Endothelial cell of umbilical vein (primary cell): ENCODE measurements around the gene CANT1. TPM values are rescaled to one million over a fixed set of nuclear protein-coding genes. Genes with fewer than 3 reads are reported as not detected.

ENCODE experiments used
- BruUV-seq: library from RNA; stranded (reverse); fragments of 400-500 nt; replicated peaks from 2 replicates; lab custom pipeline; 2021; lab: Mats Ljungman, UMichigan
- CTCF ChIA-PET: fragments of 300-600, 350-600 bp; sonication (Branson Sonifier 250); formaldehyde crosslinking; loops from one replicate; lab custom pipeline; 2021; ENCODE audit warnings: antibody characterized with exemption, inconsistent platforms; lab: Charles Lee
- POLR2A ChIA-PET: fragments of 300-600, 350-600 bp; sonication (Branson Sonifier 250); formaldehyde crosslinking; loops from one replicate; lab custom pipeline; 2021; ENCODE audit warnings: antibody characterized with exemption, inconsistent platforms; lab: Charles Lee
- DNase-seq: peaks from one replicate; pipeline ENCODE4 v3.0.0-alpha.2; 2011; ENCODE audit warnings: low read depth, low spot score
- FAIRE-seq: peaks from 2 replicates; lab custom pipeline; 2011; peaks lifted over from hg19 to GRCh38; lab: Jason Lieb, UNC
- H2AFZ ChIP-seq: 2 replicates; pipeline ENCODE4 v1.6.0; 2012; ENCODE audit warnings: low read depth, low read length, control low read depth, inconsistent platforms
- H3K27ac ChIP-seq: 2 replicates; pipeline ENCODE4 v1.5.1; 2011; ENCODE audit warnings: low read depth, mild to moderate bottlenecking, control low read depth, low read length, moderate library complexity; ENCODE audit not compliant: insufficient read depth
- H3K27me3 ChIP-seq, 2 experiments: 2 replicates each; pipeline versions ENCODE4 v1.6.0 to v1.6.1; 2011; ENCODE audit warnings: low read length in 2 of 2, mixed read lengths in 1 of 2; ENCODE audit not compliant: control insufficient read depth in 2 of 2, insufficient read depth in 2 of 2
- H3K36me3 ChIP-seq, 2 experiments: 2 replicates in 1 of 2; 3 replicates in 1 of 2; pipeline ENCODE4 v1.5.1; 2011; ENCODE audit warnings: low read length in 2 of 2, mild to moderate bottlenecking in 1 of 2, moderate library complexity in 1 of 2; ENCODE audit not compliant: control insufficient read depth in 2 of 2, insufficient read depth in 2 of 2; ENCODE audit errors: extremely low read depth in 1 of 2
- H3K4me1 ChIP-seq: 3 replicates; pipeline ENCODE4 v1.5.1; 2011; ENCODE audit warnings: mild to moderate bottlenecking, low read length; ENCODE audit not compliant: control insufficient read depth, insufficient read depth; ENCODE audit errors: extremely low read depth
- H3K4me2 ChIP-seq: 2 replicates; pipeline ENCODE4 v1.6.1; 2011; ENCODE audit warnings: low read length, control low read depth, mixed read lengths; ENCODE audit not compliant: insufficient read depth
- H3K4me3 ChIP-seq, 3 experiments: fragments of 200-600 bp in 1 of 3; sonication (generic), shearing (Covaris generic) in 1 of 3; replicated peaks in 1 of 3; 2 replicates each; pipeline ENCODE4 v1.5.1; 2011 to 2016; ENCODE audit warnings: control low read depth in 3 of 3, low read length in 3 of 3, mild to moderate bottlenecking in 2 of 3, inconsistent platforms in 1 of 3, low read depth in 1 of 3, moderate library complexity in 1 of 3; ENCODE audit not compliant: insufficient read depth in 1 of 3
- H3K79me2 ChIP-seq: 2 replicates; pipeline ENCODE4 v1.6.0; 2012; ENCODE audit warnings: low read length, inconsistent platforms; ENCODE audit not compliant: control insufficient read depth, insufficient read depth
- H3K9ac ChIP-seq: replicated peaks from 2 replicates; pipeline ENCODE3; 2011; ENCODE audit warnings: low read length, control low read depth; ENCODE audit not compliant: insufficient read depth; ENCODE audit errors: extremely low read depth
- H3K9me1 ChIP-seq: replicated peaks from 3 replicates; pipeline ENCODE4 v1.6.0; 2011; ENCODE audit warnings: mild to moderate bottlenecking, low read length; ENCODE audit not compliant: control insufficient read depth, insufficient read depth; ENCODE audit errors: extremely low read depth
- H3K9me3 ChIP-seq: replicated peaks from 2 replicates; pipeline ENCODE4 v1.5.1; 2012; ENCODE audit warnings: low read length, inconsistent platforms; ENCODE audit not compliant: control insufficient read depth, insufficient read depth
- H4K20me1 ChIP-seq: replicated peaks from 2 replicates; pipeline ENCODE3; 2011; ENCODE audit warnings: mild to moderate bottlenecking, low read length; ENCODE audit not compliant: control insufficient read depth, insufficient read depth; ENCODE audit errors: extremely low read depth
- CTCF ChIP-seq, 2 donors: IDR thresholded peaks; 1 replicate in 1 of 2; 2 replicates in 1 of 2; pipeline ENCODE4 v1.5.1; 2011; ENCODE audit warnings: low read length in 2 of 2, mild to moderate bottlenecking in 2 of 2, moderate library complexity in 2 of 2, control low read depth in 1 of 2, inconsistent platforms in 1 of 2, low read depth in 1 of 2; ENCODE audit not compliant: insufficient read depth in 1 of 2; ENCODE audit errors: extremely low read depth in 1 of 2
- EZH2 ChIP-seq: IDR thresholded peaks from 2 replicates; pipeline ENCODE4 v1.6.1; 2012; ENCODE audit warnings: borderline replicate concordance, low read depth, mild to moderate bottlenecking, moderate library complexity, low read length, inconsistent platforms; ENCODE audit not compliant: severe bottlenecking
- FOS ChIP-seq: IDR thresholded peaks from 2 replicates; pipeline ENCODE4 v1.6.1; 2011; ENCODE audit warnings: mild to moderate bottlenecking, low read length, moderate library complexity, borderline replicate concordance; ENCODE audit not compliant: insufficient read depth
- GATA2 ChIP-seq: IDR thresholded peaks from 2 replicates; pipeline ENCODE4 v1.7.0; 2011; ENCODE audit warnings: low read depth, mild to moderate bottlenecking, moderate library complexity, mixed read lengths, low read length; ENCODE audit not compliant: insufficient read length, insufficient read depth
- JUN ChIP-seq: IDR thresholded peaks from 2 replicates; pipeline ENCODE4 v1.6.1; 2011; ENCODE audit warnings: borderline replicate concordance, low read depth; ENCODE audit not compliant: insufficient read length, insufficient read depth
- MYC ChIP-seq: IDR thresholded peaks from one replicate; pipeline ENCODE4 v1.6.1; 2011; ENCODE audit warnings: mild to moderate bottlenecking, low read depth, low read length
- POLR2A ChIP-seq: IDR thresholded peaks from 2 replicates; pipeline ENCODE4 v1.6.1; 2012; ENCODE audit warnings: low read depth, mild to moderate bottlenecking, control low read depth, low read length
- POLR2AphosphoS5 ChIP-seq: IDR thresholded peaks from 2 replicates; pipeline ENCODE4 v1.6.1; 2012; ENCODE audit warnings: low read depth, mild to moderate bottlenecking, control low read depth, low read length, moderate library complexity; ENCODE audit not compliant: insufficient read depth
- dilution Hi-C: fragments of 300-500 bp; cut with MboI; formaldehyde crosslinking; loops from one replicate; pipeline ENCODE4 v1.15.0; 2019; ENCODE audit warnings: low sequenced_read_pairs; ENCODE audit not compliant: extremely low pct_ligation_motif_present
- intact Hi-C: fragments of 100-400 bp; cut with micrococcal nuclease; formaldehyde crosslinking; loops from one replicate; pipeline ENCODE4 v1.10.0; 2022
- polyA plus RNA-seq, 4 experiments: library from polyadenylated mRNA; depleted of rRNA in 3 of 4; stranded (reverse) in 3 of 4; unstranded in 1 of 4; fragments of >200 nt; gene quantifications; 2 replicates each; pipeline versions ENCODE4 v1.2.1 to v1.2.3, GENCODE V29; 2011 to 2012; ENCODE audit warnings: missing spikeins in 1 of 4
- total RNA-seq: library from RNA; stranded (reverse); gene quantifications from 2 replicates; pipeline ENCODE4 v1.2.3, GENCODE V29; 2021
- TF ChIP-seq, protein P1 (sequence below): IDR thresholded peaks from 2 replicates; pipeline ENCODE4 v1.6.1; 2011; ENCODE audit not compliant: insufficient read depth, insufficient read length

CANT1 gene
- total and polyA plus RNA-seq, 2 donors (not counting 3 experiments of a cell fraction or from before 2014, with no cell fraction given) = 85.0 to 93.6 TPM

DNA sequence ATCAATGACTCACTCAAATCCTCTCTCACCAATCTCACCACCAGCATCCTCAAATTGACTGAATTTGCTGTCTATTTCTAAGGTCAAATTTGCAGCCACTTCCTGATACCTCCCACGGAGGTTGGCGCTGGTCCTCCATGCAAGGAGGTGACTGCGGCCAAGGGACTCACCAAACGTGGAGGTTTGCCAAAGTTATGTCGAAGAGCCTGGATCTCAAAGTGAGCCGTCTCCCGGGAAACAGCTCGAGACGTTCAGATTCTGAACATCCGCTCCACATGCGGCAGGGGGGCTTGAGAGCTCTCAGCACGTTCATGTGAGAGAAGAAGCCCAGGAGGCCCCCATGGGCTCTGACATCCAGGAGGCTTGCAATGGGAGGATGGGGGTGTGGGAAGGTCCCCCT lies 52.4 kb downstream of the CANT1 start:
- H3K4me2 ChIP-seq = no peak overlapping the region
- no peaks in the 10 kb centered on the region for H3K27me3 ChIP-seq
- H3K27ac ChIP-seq = no peak overlapping the region
- no peak overlapping the region for H3K4me3 ChIP-seq
- no TSS peak for BruUV-seq
- TF ChIP-seq POLR2A (no peak), POLR2AphosphoS5 (no peak), GATA2 (no peak), FOS (no peak), EZH2 (no peak), MYC (no peak), CTCF (IDR thresholded peaks at IDR 0.05; ENCODE audit: extremely low read depth in 1 of 2, insufficient read depth in 1 of 2, low read depth in 1 of 2, low read length in 2 of 2) (no peak), JUN (no peak)
- TF ChIP-seq, protein P1, sequence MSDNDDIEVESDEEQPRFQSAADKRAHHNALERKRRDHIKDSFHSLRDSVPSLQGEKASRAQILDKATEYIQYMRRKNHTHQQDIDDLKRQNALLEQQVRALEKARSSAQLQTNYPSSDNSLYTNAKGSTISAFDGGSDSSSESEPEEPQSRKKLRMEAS = no peak
- ChIA-PET POLR2A (no interaction called here), CTCF (interaction anchor here (1.5 to 3.0 kb wide), 3 partner anchors 11 to 91 kb away, joined by 4 to 10 read pairs (median 8); no protein-coding TSS in a partner anchor)
- no peaks in the 10 kb centered on the region for H3K36me3 ChIP-seq
- no peaks in the 10 kb centered on the region for H4K20me1 ChIP-seq
- no peaks in the 10 kb centered on the region for H3K9me1 ChIP-seq
- dilution Hi-C loops = no loop called here
- intact Hi-C loops = no loop called here
- no peak overlapping the region for H3K9ac ChIP-seq
- FAIRE-seq (no peak), DNase-seq (no peak)
- no peak overlapping the region for H2AFZ ChIP-seq
- H3K9me3 ChIP-seq = no peaks in the 10 kb centered on the region
- no peaks in the 10 kb centered on the region for H3K79me2 ChIP-seq
- H3K4me1 ChIP-seq = no peaks in the 10 kb centered on the region
